LNCAP (cell line): Measurements from ENCODE around the gene PSMG4.

Experiments used
- CTCF ChIP-seq: fragments of 450-650 bp; IDR thresholded peaks from 2 replicates; pipeline ENCODE4 v1.5.1; 2017; ENCODE audit warnings: mild to moderate bottlenecking

The PSMG4 gene

GRCh38 chr6:3232017-3232945 lies 26.5 kb upstream of the PSMG4 start:
- no peak for TF ChIP-seq CTCF

- TF ChIP-seq CTCF: no peak
These were observed 25.4 kb upstream of the PSMG4 start for GRCh38 chr6:3233321-3233720.

GRCh38 chr6:3233904-3234303 lies 24.8 kb upstream of the PSMG4 start:
- TF ChIP-seq CTCF: no peak

- TF ChIP-seq CTCF: no peak
These were observed 23.3 kb upstream of the PSMG4 start for GRCh38 chr6:3235486-3235885.

GRCh38 chr6:3236005-3236404 lies 22.7 kb upstream of the PSMG4 start:
- no peak for TF ChIP-seq CTCF

- TF ChIP-seq CTCF: no peak
These were observed 20.7 kb upstream of the PSMG4 start for GRCh38 chr6:3237761-3238662.

- no peak for TF ChIP-seq CTCF
These were observed 19.5 kb upstream of the PSMG4 start for GRCh38 chr6:3239110-3239830.
